Endothelial cell of umbilical vein (primary cell): ENCODE data around the gene KAT14.

Experiments
- EZH2 ChIP-seq: IDR thresholded peaks from 2 replicates; pipeline ENCODE4 v1.6.1; 2012; ENCODE audit warnings: borderline replicate concordance, low read depth, mild to moderate bottlenecking, moderate library complexity, low read length, inconsistent platforms; ENCODE audit not compliant: severe bottlenecking
- FOS ChIP-seq: IDR thresholded peaks from 2 replicates; pipeline ENCODE4 v1.6.1; 2011; ENCODE audit warnings: mild to moderate bottlenecking, low read length, moderate library complexity, borderline replicate concordance; ENCODE audit not compliant: insufficient read depth
- GATA2 ChIP-seq: IDR thresholded peaks from 2 replicates; pipeline ENCODE4 v1.7.0; 2011; ENCODE audit warnings: low read depth, mild to moderate bottlenecking, moderate library complexity, mixed read lengths, low read length; ENCODE audit not compliant: insufficient read length, insufficient read depth
- JUN ChIP-seq: IDR thresholded peaks from 2 replicates; pipeline ENCODE4 v1.6.1; 2011; ENCODE audit warnings: borderline replicate concordance, low read depth; ENCODE audit not compliant: insufficient read length, insufficient read depth
- MYC ChIP-seq: IDR thresholded peaks from one replicate; pipeline ENCODE4 v1.6.1; 2011; ENCODE audit warnings: mild to moderate bottlenecking, low read depth, low read length
- POLR2A ChIP-seq: IDR thresholded peaks from 2 replicates; pipeline ENCODE4 v1.6.1; 2012; ENCODE audit warnings: low read depth, mild to moderate bottlenecking, control low read depth, low read length
- POLR2AphosphoS5 ChIP-seq: IDR thresholded peaks from 2 replicates; pipeline ENCODE4 v1.6.1; 2012; ENCODE audit warnings: low read depth, mild to moderate bottlenecking, control low read depth, low read length, moderate library complexity; ENCODE audit not compliant: insufficient read depth
- TF ChIP-seq, protein P1 (sequence below), 2 donors: IDR thresholded peaks; 1 replicate in 1 of 2; 2 replicates in 1 of 2; pipeline ENCODE4 v1.5.1; 2011; ENCODE audit warnings: low read length in 2 of 2, mild to moderate bottlenecking in 2 of 2, moderate library complexity in 2 of 2, control low read depth in 1 of 2, inconsistent platforms in 1 of 2, low read depth in 1 of 2; ENCODE audit not compliant: insufficient read depth in 1 of 2; ENCODE audit errors: extremely low read depth in 1 of 2
- TF ChIP-seq, protein P2 (sequence below): IDR thresholded peaks from 2 replicates; pipeline ENCODE4 v1.6.1; 2011; ENCODE audit not compliant: insufficient read depth, insufficient read length

DNA sequence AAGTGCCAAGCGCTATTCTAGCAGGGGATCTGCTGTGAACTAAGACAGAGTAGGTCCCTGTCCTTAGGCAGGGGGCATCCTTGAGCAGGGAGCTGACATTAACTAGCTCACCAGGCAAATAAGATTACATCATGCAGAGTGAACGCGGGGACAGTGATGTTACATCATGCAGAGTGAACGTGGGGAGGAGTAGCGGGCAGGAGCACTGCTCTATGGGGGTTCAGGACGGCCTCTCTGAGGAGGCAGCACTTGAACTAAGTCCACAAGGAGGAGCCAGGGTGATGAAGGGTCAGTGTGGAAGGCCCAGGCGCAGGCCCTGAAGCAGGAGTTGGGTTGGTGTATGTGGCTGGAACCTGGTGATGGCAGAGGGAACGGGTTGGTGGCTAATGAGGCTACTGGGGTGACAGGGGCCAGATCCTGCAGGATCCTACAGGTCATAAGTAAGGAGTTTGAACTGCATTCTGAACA is 38.7 kb downstream of the KAT14 start:
- no peak for TF ChIP-seq EZH2
- TF ChIP-seq, protein P1, sequence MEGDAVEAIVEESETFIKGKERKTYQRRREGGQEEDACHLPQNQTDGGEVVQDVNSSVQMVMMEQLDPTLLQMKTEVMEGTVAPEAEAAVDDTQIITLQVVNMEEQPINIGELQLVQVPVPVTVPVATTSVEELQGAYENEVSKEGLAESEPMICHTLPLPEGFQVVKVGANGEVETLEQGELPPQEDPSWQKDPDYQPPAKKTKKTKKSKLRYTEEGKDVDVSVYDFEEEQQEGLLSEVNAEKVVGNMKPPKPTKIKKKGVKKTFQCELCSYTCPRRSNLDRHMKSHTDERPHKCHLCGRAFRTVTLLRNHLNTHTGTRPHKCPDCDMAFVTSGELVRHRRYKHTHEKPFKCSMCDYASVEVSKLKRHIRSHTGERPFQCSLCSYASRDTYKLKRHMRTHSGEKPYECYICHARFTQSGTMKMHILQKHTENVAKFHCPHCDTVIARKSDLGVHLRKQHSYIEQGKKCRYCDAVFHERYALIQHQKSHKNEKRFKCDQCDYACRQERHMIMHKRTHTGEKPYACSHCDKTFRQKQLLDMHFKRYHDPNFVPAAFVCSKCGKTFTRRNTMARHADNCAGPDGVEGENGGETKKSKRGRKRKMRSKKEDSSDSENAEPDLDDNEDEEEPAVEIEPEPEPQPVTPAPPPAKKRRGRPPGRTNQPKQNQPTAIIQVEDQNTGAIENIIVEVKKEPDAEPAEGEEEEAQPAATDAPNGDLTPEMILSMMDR (IDR thresholded peaks at IDR 0.05; ENCODE audit: extremely low read depth in 1 of 2, insufficient read depth in 1 of 2, low read depth in 1 of 2, low read length in 2 of 2) = no peak
- no peak for TF ChIP-seq POLR2A
- no peak for TF ChIP-seq POLR2AphosphoS5
- TF ChIP-seq, protein P2, sequence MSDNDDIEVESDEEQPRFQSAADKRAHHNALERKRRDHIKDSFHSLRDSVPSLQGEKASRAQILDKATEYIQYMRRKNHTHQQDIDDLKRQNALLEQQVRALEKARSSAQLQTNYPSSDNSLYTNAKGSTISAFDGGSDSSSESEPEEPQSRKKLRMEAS = no peak
- TF ChIP-seq JUN = no peak
- no peak for TF ChIP-seq MYC
- no peak for TF ChIP-seq GATA2
- no peak for TF ChIP-seq FOS
